ENCODE measurements around the gene DBN1. TPM values are rescaled to one million over a fixed set of nuclear protein-coding genes. Genes with fewer than 3 reads are reported as not detected.

The DBN1 gene
- total and polyA plus RNA-seq, 2 donors (not counting 3 experiments of a cell fraction or from before 2014, with no cell fraction given): 198 to 336 TPM

- FAIRE-seq (no peak), DNase-seq (ENCODE audit: low read depth, low spot score) (peak; percentile 87)
- Histone ChIP-seq H3K9me3 (replicated peaks; ENCODE audit: control insufficient read depth, insufficient read depth, low read length) (no peaks in the 10 kb centered on the region), H3K9me1 (replicated peaks; ENCODE audit: control insufficient read depth, extremely low read depth, insufficient read depth, low read length) (no peaks in the 10 kb centered on the region), H3K4me3 (replicated peaks in 1 of 3; ENCODE audit: insufficient read depth in 1 of 3, low read depth in 1 of 3, low read length in 3 of 3) (peak overlapping the region; percentile 47 to 79 (median 74)), H3K9ac (replicated peaks; ENCODE audit: extremely low read depth, insufficient read depth, low read length) (peak overlapping the region; percentile 93), H3K4me2 (ENCODE audit: insufficient read depth, low read length) (peak overlapping the region; percentile 70), H3K4me1 (ENCODE audit: control insufficient read depth, extremely low read depth, insufficient read depth, low read length) (peaks cover 47% of the 10 kb centered on the region), H3K27ac (ENCODE audit: insufficient read depth, low read depth, low read length) (peak overlapping the region; percentile 93), H3K27me3 (ENCODE audit: control insufficient read depth in 2 of 2, insufficient read depth in 2 of 2, low read length in 2 of 2) (no peaks in the 10 kb centered on the region), H3K79me2 (ENCODE audit: control insufficient read depth, insufficient read depth, low read length) (peaks cover 32% of the 10 kb centered on the region), H3K36me3 (ENCODE audit: control insufficient read depth in 2 of 2, extremely low read depth in 1 of 2, insufficient read depth in 2 of 2, low read length in 2 of 2) (peaks cover 5 to 9% of the 10 kb centered on the region in 2 experiments), H4K20me1 (replicated peaks; ENCODE audit: control insufficient read depth, extremely low read depth, insufficient read depth, low read length) (no peaks in the 10 kb centered on the region), H2AFZ (ENCODE audit: low read depth, low read length) (no peak overlapping the region)
- BruUV-seq (replicated peaks): no TSS peak
- ChIA-PET CTCF (interaction anchor here (0.6 to 2.5 kb wide), 9 partner anchors 20 to 130 kb away, joined by 3 to 12 read pairs (median 4); no protein-coding TSS in a partner anchor), POLR2A (interaction anchor here (0.7 to 3.0 kb wide), 12 partner anchors 8 to 386 kb away, joined by 3 to 17 read pairs (median 6); partner anchors contain the start of gene DOK3)
- TF ChIP-seq POLR2AphosphoS5 (IDR thresholded peaks at IDR 0.05; ENCODE audit: insufficient read depth, low read depth, low read length) (peak; percentile 72), GATA2 (IDR thresholded peaks at IDR 0.05; ENCODE audit: insufficient read depth, insufficient read length, low read depth, low read length) (no peak), POLR2A (IDR thresholded peaks at IDR 0.05; ENCODE audit: low read depth, low read length) (peak; percentile 0), FOS (IDR thresholded peaks at IDR 0.05; ENCODE audit: borderline replicate concordance, insufficient read depth, low read length) (peak; percentile 47)
- intact Hi-C loops (cut with micrococcal nuclease): loop anchor here (1.0 to 10.0 kb wide), 6 partner anchors 12 to 962 kb away; partner anchors contain the start of genes DOK3, GRK6, N4BP3 and RNF44
- dilution Hi-C loops (cut with MboI; ENCODE audit: extremely low pct_ligation_motif_present, low sequenced_read_pairs): no loop called here
Measured at GRCh38 chr5:177496727-177497291, 23.4 kb upstream of the DBN1 start.

GRCh38 chr5:177496070-177496726, 22.8 kb upstream of the DBN1 start:
- Histone ChIP-seq H3K4me1 (ENCODE audit: control insufficient read depth, extremely low read depth, insufficient read depth, low read length) (peaks cover 49% of the 10 kb centered on the region), H4K20me1 (replicated peaks; ENCODE audit: control insufficient read depth, extremely low read depth, insufficient read depth, low read length) (no peaks in the 10 kb centered on the region), H3K27me3 (ENCODE audit: control insufficient read depth in 2 of 2, insufficient read depth in 2 of 2, low read length in 2 of 2) (no peaks in the 10 kb centered on the region), H2AFZ (ENCODE audit: low read depth, low read length) (no peak overlapping the region), H3K79me2 (ENCODE audit: control insufficient read depth, insufficient read depth, low read length) (peaks cover 32% of the 10 kb centered on the region), H3K4me2 (ENCODE audit: insufficient read depth, low read length) (peak overlapping the region; percentile 70), H3K9me1 (replicated peaks; ENCODE audit: control insufficient read depth, extremely low read depth, insufficient read depth, low read length) (no peaks in the 10 kb centered on the region), H3K9ac (replicated peaks; ENCODE audit: extremely low read depth, insufficient read depth, low read length) (peak overlapping the region; percentile 93), H3K9me3 (replicated peaks; ENCODE audit: control insufficient read depth, insufficient read depth, low read length) (no peaks in the 10 kb centered on the region), H3K4me3 (replicated peaks in 1 of 3; ENCODE audit: insufficient read depth in 1 of 3, low read depth in 1 of 3, low read length in 3 of 3) (peak overlapping the region; percentile 46 to 79 (median 74)), H3K27ac (ENCODE audit: insufficient read depth, low read depth, low read length) (peak overlapping the region; percentile 93), H3K36me3 (ENCODE audit: control insufficient read depth in 2 of 2, extremely low read depth in 1 of 2, insufficient read depth in 2 of 2, low read length in 2 of 2) (peaks cover 5 to 9% of the 10 kb centered on the region in 2 experiments)
- TSS peak; percentile 42 for BruUV-seq (replicated peaks)
- CTCF ChIA-PET: interaction anchor here (0.6 to 3.0 kb wide), 10 partner anchors 10 to 186 kb away, joined by 3 to 15 read pairs (median 5); no protein-coding TSS in a partner anchor
- TF ChIP-seq, protein P1, sequence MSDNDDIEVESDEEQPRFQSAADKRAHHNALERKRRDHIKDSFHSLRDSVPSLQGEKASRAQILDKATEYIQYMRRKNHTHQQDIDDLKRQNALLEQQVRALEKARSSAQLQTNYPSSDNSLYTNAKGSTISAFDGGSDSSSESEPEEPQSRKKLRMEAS (IDR thresholded peaks at IDR 0.05; ENCODE audit: insufficient read depth, insufficient read length): no peak
- TF ChIP-seq, protein P2, sequence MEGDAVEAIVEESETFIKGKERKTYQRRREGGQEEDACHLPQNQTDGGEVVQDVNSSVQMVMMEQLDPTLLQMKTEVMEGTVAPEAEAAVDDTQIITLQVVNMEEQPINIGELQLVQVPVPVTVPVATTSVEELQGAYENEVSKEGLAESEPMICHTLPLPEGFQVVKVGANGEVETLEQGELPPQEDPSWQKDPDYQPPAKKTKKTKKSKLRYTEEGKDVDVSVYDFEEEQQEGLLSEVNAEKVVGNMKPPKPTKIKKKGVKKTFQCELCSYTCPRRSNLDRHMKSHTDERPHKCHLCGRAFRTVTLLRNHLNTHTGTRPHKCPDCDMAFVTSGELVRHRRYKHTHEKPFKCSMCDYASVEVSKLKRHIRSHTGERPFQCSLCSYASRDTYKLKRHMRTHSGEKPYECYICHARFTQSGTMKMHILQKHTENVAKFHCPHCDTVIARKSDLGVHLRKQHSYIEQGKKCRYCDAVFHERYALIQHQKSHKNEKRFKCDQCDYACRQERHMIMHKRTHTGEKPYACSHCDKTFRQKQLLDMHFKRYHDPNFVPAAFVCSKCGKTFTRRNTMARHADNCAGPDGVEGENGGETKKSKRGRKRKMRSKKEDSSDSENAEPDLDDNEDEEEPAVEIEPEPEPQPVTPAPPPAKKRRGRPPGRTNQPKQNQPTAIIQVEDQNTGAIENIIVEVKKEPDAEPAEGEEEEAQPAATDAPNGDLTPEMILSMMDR (IDR thresholded peaks at IDR 0.05; ENCODE audit: extremely low read depth in 1 of 2, insufficient read depth in 1 of 2, low read depth in 1 of 2, low read length in 2 of 2): peak in 1 of 2 donors; percentile 46
- DNase-seq (ENCODE audit: low read depth, low spot score): no peak
- dilution Hi-C loops (cut with MboI; ENCODE audit: extremely low pct_ligation_motif_present, low sequenced_read_pairs): no loop called here
- no peak for FAIRE-seq
- POLR2A ChIA-PET: interaction anchor here (0.6 to 3.0 kb wide), 8 partner anchors 10 to 386 kb away, joined by 3 to 17 read pairs (median 4); partner anchors contain the start of gene DOK3
- intact Hi-C loops (cut with micrococcal nuclease): loop anchor here (10.0 kb wide), 2 partner anchors 619 to 961 kb away; partner anchors contain the start of genes N4BP3 and RNF44
